Activated CD4-positive, alpha-beta T cell treated with anti-CD3 and anti-CD28 coated beads, Interleukin-2, amount 10 ng/mL, durations not matched to agents 24 days and 14 days (primary cell): ENCODE data around the gene ERO1B. TPM values are rescaled to one million over a fixed set of nuclear protein-coding genes. Genes with fewer than 3 reads are reported as not detected.
"Not testable (repeated sequence)": the region's sequence is repeated elsewhere in the genome, so short reads cannot be mapped to it uniquely, and the experiment has no call there.

Source experiments
- DNase-seq: peaks from one replicate; pipeline ENCODE4 v3.0.0; 2022
- H3K27ac Mint-ChIP-seq: one replicate; pipeline ENCODE4 v1.8.0; 2022; ENCODE audit warnings: mild to moderate bottlenecking, mixed read lengths
- H3K27me3 Mint-ChIP-seq: one replicate; pipeline ENCODE4 v1.8.0; 2022; ENCODE audit warnings: mixed read lengths
- H3K36me3 Mint-ChIP-seq: one replicate; pipeline ENCODE4 v1.8.0; 2022; ENCODE audit warnings: low read depth, mild to moderate bottlenecking, mixed read lengths
- H3K4me1 Mint-ChIP-seq: one replicate; pipeline ENCODE4 v1.8.0; 2021; ENCODE audit warnings: mixed read lengths
- H3K4me3 Mint-ChIP-seq: one replicate; pipeline ENCODE4 v1.8.0; 2022; ENCODE audit warnings: mild to moderate bottlenecking, moderate library complexity, mixed read lengths
- H3K9me3 Mint-ChIP-seq: one replicate; pipeline ENCODE4 v1.8.0; 2021; ENCODE audit warnings: mixed read lengths
- intact Hi-C: fragments of 100-400 bp; cut with micrococcal nuclease; formaldehyde crosslinking; loops from one replicate; pipeline ENCODE4 v1.15.1; 2023
- total RNA-seq: library from RNA; stranded (reverse); gene quantifications from 2 replicates; pipeline ENCODE4 v1.2.3, GENCODE V29; 2022

The ERO1B gene, protein sequence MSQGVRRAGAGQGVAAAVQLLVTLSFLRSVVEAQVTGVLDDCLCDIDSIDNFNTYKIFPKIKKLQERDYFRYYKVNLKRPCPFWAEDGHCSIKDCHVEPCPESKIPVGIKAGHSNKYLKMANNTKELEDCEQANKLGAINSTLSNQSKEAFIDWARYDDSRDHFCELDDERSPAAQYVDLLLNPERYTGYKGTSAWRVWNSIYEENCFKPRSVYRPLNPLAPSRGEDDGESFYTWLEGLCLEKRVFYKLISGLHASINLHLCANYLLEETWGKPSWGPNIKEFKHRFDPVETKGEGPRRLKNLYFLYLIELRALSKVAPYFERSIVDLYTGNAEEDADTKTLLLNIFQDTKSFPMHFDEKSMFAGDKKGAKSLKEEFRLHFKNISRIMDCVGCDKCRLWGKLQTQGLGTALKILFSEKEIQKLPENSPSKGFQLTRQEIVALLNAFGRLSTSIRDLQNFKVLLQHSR
- total RNA-seq: 1.5 and 3.2 TPM in 2 replicates

DNA sequence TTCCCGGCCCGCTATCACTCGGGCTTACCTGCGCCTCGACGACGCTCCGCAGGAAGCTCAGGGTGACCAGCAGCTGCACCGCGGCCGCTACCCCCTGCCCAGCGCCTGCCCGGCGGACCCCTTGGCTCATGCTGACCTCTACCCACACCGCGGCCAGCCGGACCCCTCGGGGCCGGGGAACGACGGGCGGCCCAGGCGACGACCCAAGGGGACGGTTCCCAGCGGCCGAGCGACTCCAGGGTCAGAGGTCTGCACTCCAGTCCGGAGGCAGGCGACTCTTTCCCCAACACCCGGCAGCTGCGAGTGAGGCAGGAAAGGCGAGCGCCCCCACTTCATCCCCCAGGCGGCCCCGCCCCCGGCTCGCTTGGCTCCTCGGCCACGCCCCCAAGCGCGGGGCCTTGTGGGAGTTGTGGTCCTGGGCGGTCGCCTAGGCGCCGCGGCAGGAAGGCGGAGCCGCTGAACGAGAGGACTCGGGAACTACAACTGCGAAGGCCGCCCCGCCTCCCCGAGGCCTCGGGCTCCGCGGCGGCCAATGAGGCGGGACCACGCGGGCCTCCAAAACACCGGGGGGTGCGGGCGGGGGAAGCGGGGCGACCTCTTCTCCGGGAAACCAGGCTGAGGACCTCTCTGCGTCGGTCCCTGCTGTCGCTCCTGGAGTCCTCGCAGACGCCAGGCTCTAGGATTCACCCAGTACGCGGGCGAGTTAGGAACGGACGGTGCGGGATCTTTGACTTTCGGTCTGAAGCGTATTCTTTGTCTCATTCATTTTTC is at the start of gene ERO1B:
TSS of gene ERO1B (minus strand) at position 305 of the 771 bp plus-strand sequence. CDS start at position 130, 175 bp downstream.
- DNase-seq: peak; percentile 100
- peaks cover 2% of the 10 kb centered on the region for H3K9me3 Mint-ChIP-seq
- intact Hi-C loops: loop anchor here (1.0 to 10.0 kb wide), 9 partner anchors 114 to 780 kb away; partner anchors contain the start of genes B3GALNT2, GPR137B, HEATR1 and LGALS8
- peaks cover 9% of the 10 kb centered on the region for H3K27me3 Mint-ChIP-seq
- H3K4me1 Mint-ChIP-seq: peaks cover 34% of the 10 kb centered on the region
- H3K27ac Mint-ChIP-seq: peak within 1 kb of the TSS; percentile 82
- peak within 1 kb of the TSS; percentile 89 for H3K4me3 Mint-ChIP-seq
- peaks cover 3% of the 10 kb centered on the region for H3K36me3 Mint-ChIP-seq

- H3K27me3 Mint-ChIP-seq, H3K4me3 Mint-ChIP-seq, H3K36me3 Mint-ChIP-seq, H3K27ac Mint-ChIP-seq, intact Hi-C loops, DNase-seq, H3K9me3 Mint-ChIP-seq, H3K4me1 Mint-ChIP-seq: not testable (repeated sequence)
These were observed 49.7 kb upstream of the ERO1B start for GRCh38 chr1:236331412-236331811.

DNA sequence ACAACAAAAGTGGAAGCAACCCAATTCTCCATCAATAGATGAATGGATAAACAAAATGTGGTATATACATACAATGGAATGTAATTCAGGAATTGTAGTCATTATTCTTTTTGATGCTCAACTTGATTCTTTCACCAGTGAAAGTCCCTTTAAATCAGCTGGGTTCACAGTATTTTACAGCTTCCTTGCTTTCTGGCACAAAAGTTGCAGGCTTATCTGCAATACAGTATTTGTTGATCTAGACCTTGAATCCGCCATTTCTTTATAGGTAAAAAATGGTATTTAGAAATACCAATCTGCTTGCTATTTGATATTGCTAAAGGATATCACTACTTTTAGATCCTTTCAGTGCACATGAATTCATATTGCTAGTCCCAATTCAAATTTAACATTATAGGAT is 44.7 kb upstream of the ERO1B start:
- Mint-ChIP-seq H3K27ac (no peak overlapping the region), H3K36me3 (no peaks in the 10 kb centered on the region), H3K4me1 (no peaks in the 10 kb centered on the region), H3K4me3 (no peak overlapping the region), H3K27me3 (peaks cover 2% of the 10 kb centered on the region), H3K9me3 (peaks cover 15% of the 10 kb centered on the region)
- DNase-seq: no peak
- intact Hi-C loops: no loop called here

DNA sequence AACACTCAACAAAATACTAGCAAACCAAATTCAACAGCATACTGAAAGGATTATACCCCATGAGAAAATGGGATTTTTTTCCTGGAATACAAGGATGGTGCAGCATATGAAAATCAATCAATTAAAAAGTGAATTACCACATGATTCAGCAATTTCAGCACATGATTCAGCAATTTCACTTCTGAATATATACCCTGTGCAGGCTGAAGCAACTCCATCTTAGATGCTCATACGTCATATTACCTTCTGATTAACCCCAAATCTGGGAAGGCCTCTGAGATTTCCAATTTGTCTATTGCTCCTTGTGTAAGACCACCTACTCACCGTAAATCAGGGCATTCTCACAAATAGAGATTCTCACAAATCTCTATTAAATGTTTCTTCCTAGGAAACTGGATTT is 43.8 kb upstream of the ERO1B start:
- H3K27me3 Mint-ChIP-seq: peaks cover 2% of the 10 kb centered on the region
- H3K4me3 Mint-ChIP-seq: no peak overlapping the region
- DNase-seq: no peak
- H3K27ac Mint-ChIP-seq: no peak overlapping the region
- H3K36me3 Mint-ChIP-seq: no peaks in the 10 kb centered on the region
- intact Hi-C loops: no loop called here
- H3K4me1 Mint-ChIP-seq: no peaks in the 10 kb centered on the region
- H3K9me3 Mint-ChIP-seq: peaks cover 15% of the 10 kb centered on the region

DNA sequence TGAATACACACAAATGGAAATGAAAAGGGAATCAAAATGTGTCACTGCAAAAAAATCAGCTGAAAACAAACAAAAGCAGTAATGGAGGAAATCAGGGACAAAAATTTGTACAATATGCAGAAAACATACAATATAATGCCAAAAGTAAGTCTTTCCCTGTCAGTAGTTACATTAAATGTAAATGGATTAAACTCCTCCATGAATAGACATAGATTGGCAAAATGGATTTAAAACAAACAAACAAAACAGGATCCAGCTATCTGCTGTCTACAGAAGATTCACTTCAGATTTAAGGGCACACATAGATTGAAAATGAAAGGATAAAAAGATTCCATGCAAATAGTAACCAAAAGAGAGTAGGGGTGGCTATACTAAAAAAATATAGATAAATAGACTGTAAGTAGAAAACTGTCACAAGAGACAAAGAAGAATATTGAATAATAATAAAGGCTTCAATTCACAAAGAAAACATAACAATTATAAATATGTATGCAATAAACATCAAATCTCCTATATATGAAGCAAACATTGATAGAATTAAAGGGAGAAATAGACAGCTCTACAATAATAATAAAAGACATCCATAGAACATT is 42.2 kb upstream of the ERO1B start:
- intact Hi-C loops: no loop called here
- no peak for DNase-seq
- Mint-ChIP-seq H3K27me3 (peaks cover 2% of the 10 kb centered on the region), H3K27ac (no peak overlapping the region), H3K36me3 (no peaks in the 10 kb centered on the region), H3K4me1 (no peaks in the 10 kb centered on the region), H3K9me3 (peaks cover 15% of the 10 kb centered on the region), H3K4me3 (no peak overlapping the region)

- Mint-ChIP-seq H3K27ac (no peak overlapping the region), H3K36me3 (no peaks in the 10 kb centered on the region), H3K9me3 (peaks cover 15% of the 10 kb centered on the region), H3K4me3 (no peak overlapping the region), H3K27me3 (peaks cover 2% of the 10 kb centered on the region), H3K4me1 (no peaks in the 10 kb centered on the region)
- intact Hi-C loops: no loop called here
- no peak for DNase-seq
These were observed 41.0 kb upstream of the ERO1B start for GRCh38 chr1:236322566-236323409.

DNA sequence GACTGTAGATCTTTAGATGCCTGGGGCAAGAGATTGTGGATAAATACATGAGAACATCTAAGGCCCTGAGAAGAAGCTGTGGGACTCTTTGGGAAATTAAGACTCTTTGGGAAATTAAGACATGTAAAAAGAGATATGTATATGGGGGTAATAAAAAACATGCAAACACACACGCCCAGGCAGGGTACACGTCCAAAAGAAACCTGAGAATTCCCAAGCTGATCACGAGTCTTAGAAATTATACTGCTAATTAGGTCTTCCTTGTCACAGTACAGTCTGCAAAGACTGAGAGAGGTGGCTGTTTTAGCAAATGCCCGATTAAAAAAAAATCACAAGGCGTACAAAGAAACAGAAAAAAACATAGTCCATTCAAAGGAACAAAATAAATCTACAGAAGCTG is 39.3 kb upstream of the ERO1B start:
- intact Hi-C loops: no loop called here
- Mint-ChIP-seq H3K4me3 (no peak overlapping the region), H3K27me3 (peaks cover 3% of the 10 kb centered on the region), H3K9me3 (peaks cover 15% of the 10 kb centered on the region), H3K4me1 (no peaks in the 10 kb centered on the region), H3K27ac (no peak overlapping the region), H3K36me3 (no peaks in the 10 kb centered on the region)
- no peak for DNase-seq

DNA sequence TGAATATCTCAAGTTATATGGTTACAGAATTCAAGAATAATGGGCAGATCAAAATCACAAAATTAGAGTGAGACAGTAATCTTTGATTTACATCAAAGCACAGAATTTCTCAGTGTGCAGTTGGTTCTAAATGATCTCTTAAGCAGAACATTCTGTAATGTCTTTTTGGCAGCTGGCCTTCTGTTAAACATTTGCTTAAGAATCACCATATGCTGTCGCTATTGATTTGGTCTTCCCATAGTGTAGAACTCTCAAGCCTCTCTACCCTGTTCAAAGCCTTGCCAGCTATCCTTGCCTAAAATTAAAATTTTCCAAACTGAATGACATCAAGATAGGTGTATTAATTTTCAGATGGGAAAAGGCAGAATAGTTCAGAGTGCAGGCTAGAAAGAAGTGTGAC is 38.9 kb upstream of the ERO1B start:
- intact Hi-C loops: no loop called here
- DNase-seq: no peak
- Mint-ChIP-seq H3K4me1 (no peaks in the 10 kb centered on the region), H3K36me3 (no peaks in the 10 kb centered on the region), H3K9me3 (peaks cover 15% of the 10 kb centered on the region), H3K27ac (no peak overlapping the region), H3K4me3 (no peak overlapping the region), H3K27me3 (peaks cover 5% of the 10 kb centered on the region)

- no peak overlapping the region for H3K27ac Mint-ChIP-seq
- H3K4me3 Mint-ChIP-seq: no peak overlapping the region
- H3K27me3 Mint-ChIP-seq: peaks cover 5% of the 10 kb centered on the region
- intact Hi-C loops: no loop called here
- no peak for DNase-seq
- no peaks in the 10 kb centered on the region for H3K36me3 Mint-ChIP-seq
- no peaks in the 10 kb centered on the region for H3K4me1 Mint-ChIP-seq
- peaks cover 15% of the 10 kb centered on the region for H3K9me3 Mint-ChIP-seq
These were observed 38.5 kb upstream of the ERO1B start for GRCh38 chr1:236320214-236320613.

DNA sequence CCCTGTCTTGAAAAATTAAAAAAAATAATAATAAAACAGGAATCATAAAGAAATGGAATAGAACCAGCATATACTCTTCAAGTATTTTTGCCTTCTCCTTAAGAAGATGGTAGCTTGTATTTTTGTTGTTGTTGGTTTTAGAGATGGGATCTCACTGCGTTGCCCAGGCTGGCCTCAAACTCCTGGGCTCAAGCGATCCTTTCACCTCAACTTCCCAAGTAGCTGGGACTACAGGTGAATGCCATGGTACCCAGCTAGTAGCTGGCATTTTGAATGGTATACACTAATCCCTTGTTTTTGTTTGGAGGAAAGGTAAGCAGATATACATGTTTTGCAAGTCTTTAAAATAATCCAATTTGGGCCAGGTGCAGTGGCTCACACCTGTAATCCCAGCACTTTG is 34.7 kb upstream of the ERO1B start:
- intact Hi-C loops: no loop called here
- Mint-ChIP-seq H3K9me3 (no peaks in the 10 kb centered on the region), H3K27ac (no peak overlapping the region), H3K4me3 (no peak overlapping the region), H3K4me1 (no peaks in the 10 kb centered on the region), H3K36me3 (no peaks in the 10 kb centered on the region), H3K27me3 (peaks cover 3% of the 10 kb centered on the region)
- DNase-seq: no peak

DNA sequence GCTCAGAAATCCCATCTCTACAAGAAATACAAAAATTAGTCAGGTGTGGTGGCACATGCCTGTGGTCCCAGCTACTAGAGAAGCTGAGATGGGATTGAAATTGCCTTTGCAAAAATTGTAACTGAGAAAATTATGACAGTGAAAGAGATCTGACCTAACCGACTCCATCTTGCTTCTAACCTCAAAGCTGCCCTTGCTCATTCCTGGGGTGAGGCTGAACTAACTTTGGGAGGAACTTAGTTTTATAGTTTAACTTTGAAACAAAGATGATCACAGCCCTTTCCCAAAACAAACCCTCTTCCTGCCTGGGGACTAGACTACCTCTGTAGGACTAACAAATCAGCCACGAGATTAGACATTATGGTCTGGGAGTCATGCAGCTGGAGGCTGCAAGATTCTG is 33.8 kb upstream of the ERO1B start:
- Mint-ChIP-seq H3K27me3 (peaks cover 3% of the 10 kb centered on the region), H3K27ac (no peak overlapping the region), H3K9me3 (no peaks in the 10 kb centered on the region), H3K4me3 (no peak overlapping the region), H3K4me1 (no peaks in the 10 kb centered on the region), H3K36me3 (no peaks in the 10 kb centered on the region)
- intact Hi-C loops: no loop called here
- DNase-seq: no peak

GRCh38 chr1:236315092-236315491 is 33.3 kb upstream of the ERO1B start:
- H3K27me3 Mint-ChIP-seq: peaks cover 3% of the 10 kb centered on the region
- intact Hi-C loops: no loop called here
- H3K4me3 Mint-ChIP-seq: no peak overlapping the region
- no peaks in the 10 kb centered on the region for H3K36me3 Mint-ChIP-seq
- H3K27ac Mint-ChIP-seq: no peak overlapping the region
- H3K9me3 Mint-ChIP-seq: no peaks in the 10 kb centered on the region
- H3K4me1 Mint-ChIP-seq: no peaks in the 10 kb centered on the region
- no peak for DNase-seq

- DNase-seq, intact Hi-C loops, H3K4me1 Mint-ChIP-seq, H3K27ac Mint-ChIP-seq, H3K36me3 Mint-ChIP-seq, H3K4me3 Mint-ChIP-seq, H3K27me3 Mint-ChIP-seq, H3K9me3 Mint-ChIP-seq: not testable (repeated sequence)
These were observed 32.3 kb upstream of the ERO1B start for GRCh38 chr1:236314050-236314449.
